A549 treated with AZD9567 at 1 μM for 4 hours (cell line): ENCODE results near the gene PCDHB15. TPM values are rescaled to one million over a fixed set of nuclear protein-coding genes. Genes with fewer than 3 reads are reported as not detected.

ENCODE experiments used
- total RNA-seq: library from RNA; stranded (reverse); fragments of 200-300 nt; extraction: Qiagen RNA extraction; gene quantifications from 5 replicates; pipeline ENCODE4 v1.2.3, GENCODE V29; 2022; ENCODE audit not compliant: insufficient read depth

PCDHB15 gene
- 0.02 to 0.09 TPM (median 0.07 TPM) in 4 of 5 replicates, not detected in the other for total RNA-seq

DNA sequence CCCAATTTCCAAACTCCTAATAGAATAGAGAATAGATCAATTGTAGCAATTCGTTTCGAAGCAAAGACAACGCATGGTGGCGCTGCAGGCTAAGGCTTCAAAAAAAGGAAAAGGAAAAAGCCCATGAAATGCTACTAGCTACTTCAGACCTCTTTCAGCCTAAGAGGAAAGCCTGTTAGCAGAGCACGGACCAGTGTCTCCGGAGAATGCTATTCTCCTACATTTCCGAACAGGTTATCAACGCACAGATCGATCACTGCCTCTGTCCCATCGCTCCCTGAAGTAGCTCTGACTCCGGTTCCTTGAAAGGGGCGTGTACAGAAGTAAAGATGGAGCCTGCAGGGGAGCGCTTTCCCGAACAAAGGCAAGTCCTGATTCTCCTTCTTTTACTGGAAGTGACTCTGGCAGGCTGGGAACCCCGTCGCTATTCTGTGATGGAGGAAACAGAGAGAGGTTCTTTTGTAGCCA is at the start of gene PCDHB15:
Gene PCDHB15 (plus strand): TSS at position 146 of the 468 bp plus-strand sequence. CDS start 184 bp downstream, at position 330.

DNA sequence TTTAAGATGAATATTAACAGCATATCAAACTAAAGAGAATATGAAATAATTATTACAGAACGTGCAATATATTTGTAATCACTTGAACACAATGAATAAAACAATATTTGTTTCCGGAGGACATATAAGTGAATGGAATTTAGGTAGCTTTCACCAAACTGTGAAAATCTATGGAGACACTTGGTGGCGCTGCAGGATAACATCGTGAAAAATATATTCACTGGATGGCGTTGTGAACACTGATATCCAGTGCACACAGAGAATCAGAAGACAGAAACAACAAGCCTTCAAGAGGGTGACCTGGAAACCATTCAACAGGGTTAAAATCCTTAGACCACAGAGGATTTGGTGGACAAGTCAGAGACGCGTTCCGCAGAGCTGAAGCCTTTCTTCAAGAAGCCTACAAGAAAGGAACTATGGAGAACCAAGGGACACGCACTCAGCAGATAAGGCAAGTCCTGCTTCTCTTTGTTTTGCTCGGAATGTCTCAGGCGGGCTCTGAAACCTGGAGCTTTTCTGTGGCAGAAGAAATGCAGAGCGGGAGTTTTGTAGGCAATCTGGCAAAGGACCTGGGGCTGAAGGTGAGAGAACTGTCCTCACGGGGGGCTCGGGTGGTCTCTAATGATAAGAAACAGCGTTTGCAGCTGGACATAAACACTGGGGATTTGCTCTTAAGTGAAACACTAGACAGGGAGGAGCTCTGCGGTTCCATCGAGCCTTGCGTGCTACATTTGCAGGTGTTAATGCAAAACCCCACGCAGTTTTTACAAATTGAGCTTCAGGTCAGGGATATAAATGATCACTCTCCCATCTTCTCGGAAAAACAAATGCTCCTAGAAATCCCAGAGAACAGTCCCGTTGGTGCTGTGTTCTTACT is 45.6 kb upstream of the PCDHB15 start, which contains the start of gene PCDHB11:
Gene PCDHB11 (plus strand): TSS at position 269 of the 877 bp plus-strand sequence. CDS start 148 bp downstream, at position 417.

DNA sequence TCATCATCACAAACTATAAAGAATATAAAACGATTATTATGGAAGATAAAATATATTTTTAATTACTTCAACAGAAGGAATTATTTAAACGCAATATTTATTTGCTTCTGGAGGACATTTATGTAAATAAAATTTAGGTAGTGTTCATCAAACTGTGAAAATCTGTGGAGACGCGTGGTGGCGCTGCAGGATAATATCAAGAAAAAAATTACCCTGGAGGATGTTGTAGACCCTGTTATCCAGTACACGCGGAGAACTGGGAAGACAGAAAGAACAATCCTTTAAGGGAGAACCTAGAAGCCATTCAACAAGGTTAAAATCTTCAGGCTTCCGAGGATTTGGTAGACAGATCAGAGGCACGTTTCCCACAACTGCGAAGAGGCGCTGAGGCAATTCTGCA is 36.7 kb upstream of the PCDHB15 start, which contains the start of gene PCDHB12:
Gene PCDHB12 (plus strand): TSS at position 242 of the 400 bp plus-strand sequence. CDS start 189 bp downstream, outside the sequence.

DNA sequence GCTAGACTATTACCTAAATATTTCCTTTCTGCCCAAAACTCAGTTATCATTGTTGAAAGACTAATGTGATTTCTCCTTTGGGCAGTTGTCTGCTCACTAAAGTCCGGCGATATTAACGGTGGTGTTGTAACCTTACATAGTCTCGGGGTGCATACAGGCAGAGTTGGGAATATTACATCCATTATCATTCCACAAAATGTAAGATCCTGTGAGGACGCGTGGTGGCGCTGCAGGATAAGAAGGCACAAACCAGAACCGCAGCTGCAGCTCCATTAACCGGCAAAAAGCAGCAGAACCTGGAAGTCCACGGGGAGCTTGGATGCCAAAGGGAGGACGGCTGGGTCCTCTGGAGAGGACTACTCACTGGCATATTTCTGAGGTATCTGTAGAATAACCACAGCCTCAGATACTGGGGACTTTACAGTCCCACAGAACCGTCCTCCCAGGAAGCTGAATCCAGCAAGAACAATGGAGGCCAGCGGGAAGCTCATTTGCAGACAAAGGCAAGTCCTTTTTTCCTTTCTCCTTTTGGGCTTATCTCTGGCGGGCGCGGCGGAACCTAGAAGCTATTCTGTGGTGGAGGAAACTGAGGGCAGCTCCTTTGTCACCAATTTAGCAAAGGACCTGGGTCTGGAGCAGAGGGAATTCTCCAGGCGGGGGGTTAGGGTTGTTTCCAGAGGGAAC is 31.4 kb upstream of the PCDHB15 start, which contains the start of gene PCDHB13:
Gene PCDHB13 (plus strand): TSS at position 264 of the 684 bp plus-strand sequence. CDS start 205 bp downstream, at position 469.

DNA sequence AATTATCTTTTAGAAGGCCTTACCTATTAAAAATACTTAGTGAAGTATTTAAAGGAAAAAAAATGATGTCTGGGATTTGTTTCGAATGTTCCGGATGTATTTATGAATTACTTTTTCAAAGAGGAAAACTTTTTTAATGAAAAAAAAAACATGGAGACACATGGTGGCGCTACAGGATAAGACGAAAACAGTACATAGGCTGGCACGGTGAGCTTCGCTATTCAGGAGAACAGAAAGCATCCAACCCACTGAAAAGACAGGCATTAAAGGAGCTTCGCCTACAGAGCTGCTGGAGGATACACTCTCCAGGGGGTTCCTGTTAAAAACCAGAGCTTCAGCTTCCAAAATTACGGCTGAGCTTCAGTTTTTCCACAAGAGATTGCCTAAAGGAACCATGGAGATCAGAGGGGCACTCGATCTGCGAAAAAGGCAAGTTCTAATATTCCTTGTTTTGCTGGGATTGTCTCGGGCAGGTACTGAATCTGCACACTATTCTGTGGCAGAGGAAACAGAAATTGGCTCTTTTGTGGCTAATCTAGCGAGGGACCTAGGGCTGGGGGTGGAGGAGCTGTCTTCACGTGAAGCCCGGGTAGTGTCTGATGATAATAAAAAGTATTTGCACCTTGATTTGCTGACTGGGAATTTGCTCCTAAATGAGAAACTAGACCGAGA is 21.9 kb upstream of the PCDHB15 start, which contains the start of gene PCDHB14:
Gene PCDHB14 (plus strand): TSS at position 232 of the 672 bp plus-strand sequence. CDS start 163 bp downstream, at position 395.

Other genes with a start within 250 kb of the PCDHB15 start
- gene PCDHB1, start 194.0 kb upstream of the PCDHB15 start, total RNA-seq: not detected in 5 replicates
- gene PCDHB2, start 150.8 kb upstream of the PCDHB15 start, total RNA-seq: 0.77 to 3.1 TPM (median 3.1 TPM) in 5 replicates
- 0.02 to 0.05 TPM (median 0.03 TPM) in 3 of 5 replicates, not detected in the others for gene PCDHB3, start 144.9 kb upstream of the PCDHB15 start, total RNA-seq
- 0.03 to 0.06 TPM (median 0.05 TPM) in 3 of 5 replicates, not detected in the others for gene PCDHB4, start 123.6 kb upstream of the PCDHB15 start, total RNA-seq
- 1.2 to 2.1 TPM (median 1.3 TPM) in 5 replicates for gene PCDHB5, start 110.2 kb upstream of the PCDHB15 start, total RNA-seq
- 0.71 to 1.3 TPM (median 0.88 TPM) in 5 replicates for gene PCDHB6, start 95.3 kb upstream of the PCDHB15 start, total RNA-seq
- 0.02 TPM in 1 of 5 replicates, not detected in the others for gene PCDHB7, start 72.8 kb upstream of the PCDHB15 start, total RNA-seq
- gene PCDHB8, start 67.6 kb upstream of the PCDHB15 start, total RNA-seq: 0.21 to 0.30 TPM (median 0.25 TPM) in 4 of 5 replicates, not detected in the other
- 0.02 to 0.09 TPM (median 0.06 TPM) in 4 of 5 replicates, not detected in the other for gene PCDHB16, start 63.0 kb upstream of the PCDHB15 start, total RNA-seq
- 0.02 to 0.20 TPM (median 0.05 TPM) in 3 of 5 replicates, not detected in the others for gene PCDHB9, start 58.2 kb upstream of the PCDHB15 start, total RNA-seq
- 0.04 to 0.05 TPM in 2 of 5 replicates, not detected in the others for gene PCDHB10, start 53.0 kb upstream of the PCDHB15 start, total RNA-seq
- gene PCDHB11, start 45.8 kb upstream of the PCDHB15 start, total RNA-seq: 0.02 to 0.06 TPM (median 0.05 TPM) in 4 of 5 replicates, not detected in the other
- gene PCDHB12, start 36.7 kb upstream of the PCDHB15 start, total RNA-seq: 0.06 TPM in 1 of 5 replicates, not detected in the others
- 0.05 to 0.06 TPM (median 0.06 TPM) in 4 of 5 replicates, not detected in the other for gene PCDHB13, start 31.5 kb upstream of the PCDHB15 start, total RNA-seq
- gene PCDHB14, start 22.1 kb upstream of the PCDHB15 start, total RNA-seq: 0.06 to 0.11 TPM (median 0.06 TPM) in 4 of 5 replicates, not detected in the other
- not detected in 5 replicates for gene SLC25A2, start 58.7 kb downstream of the PCDHB15 start, total RNA-seq
- gene TAF7, start 75.4 kb downstream of the PCDHB15 start, total RNA-seq: 60.6 to 75.9 TPM (median 73.6 TPM) in 5 replicates
- 0.22 to 0.39 TPM (median 0.28 TPM) in 4 of 5 replicates, not detected in the other for gene PCDHGA1, start 85.1 kb downstream of the PCDHB15 start, total RNA-seq
- gene PCDHGA2, start 93.4 kb downstream of the PCDHB15 start, total RNA-seq: 0.42 to 1.1 TPM (median 0.53 TPM) in 5 replicates
- 0.02 TPM in 2 of 5 replicates, not detected in the others for gene PCDHGA3, start 98.4 kb downstream of the PCDHB15 start, total RNA-seq
- 1.2 to 1.7 TPM (median 1.5 TPM) in 4 of 5 replicates, not detected in the other for gene PCDHGB1, start 104.7 kb downstream of the PCDHB15 start, total RNA-seq
- gene PCDHGA4, start 109.6 kb downstream of the PCDHB15 start, total RNA-seq: 0.08 to 0.17 TPM (median 0.13 TPM) in 4 of 5 replicates, not detected in the other
- 0.07 to 0.13 TPM (median 0.08 TPM) in 4 of 5 replicates, not detected in the other for gene PCDHGB2, start 114.6 kb downstream of the PCDHB15 start, total RNA-seq
- gene PCDHGA5, start 118.8 kb downstream of the PCDHB15 start, total RNA-seq: 0.09 to 0.87 TPM (median 0.14 TPM) in 5 replicates
- gene PCDHGB3, start 124.8 kb downstream of the PCDHB15 start, total RNA-seq: 0.14 to 0.80 TPM (median 0.26 TPM) in 5 replicates
- 0.14 to 0.20 TPM (median 0.18 TPM) in 4 of 5 replicates, not detected in the other for gene PCDHGA6, start 128.5 kb downstream of the PCDHB15 start, total RNA-seq
- gene PCDHGA7, start 137.3 kb downstream of the PCDHB15 start, total RNA-seq: 0.44 to 0.91 TPM (median 0.79 TPM) in 5 replicates
- 0.66 to 0.88 TPM (median 0.85 TPM) in 5 replicates for gene PCDHGB4, start 142.3 kb downstream of the PCDHB15 start, total RNA-seq
- 0.02 to 0.05 TPM (median 0.04 TPM) in 4 of 5 replicates, not detected in the other for gene PCDHGA8, start 147.2 kb downstream of the PCDHB15 start, total RNA-seq
- 1.9 to 2.9 TPM (median 2.4 TPM) in 5 replicates for gene PCDHGB5, start 152.6 kb downstream of the PCDHB15 start, total RNA-seq
- 0.02 to 0.07 TPM (median 0.04 TPM) in 4 of 5 replicates, not detected in the other for gene PCDHGA9, start 157.4 kb downstream of the PCDHB15 start, total RNA-seq
- 0.05 to 0.11 TPM (median 0.09 TPM) in 4 of 5 replicates, not detected in the other for gene PCDHGB6, start 162.6 kb downstream of the PCDHB15 start, total RNA-seq
- 0.05 TPM in 1 of 5 replicates, not detected in the others for gene PCDHGA10, start 167.6 kb downstream of the PCDHB15 start, total RNA-seq
- gene PCDHGB7, start 172.3 kb downstream of the PCDHB15 start, total RNA-seq: 0.05 to 0.70 TPM (median 0.06 TPM) in 5 replicates
- 0.01 to 0.03 TPM (median 0.02 TPM) in 3 of 5 replicates, not detected in the others for gene PCDHGA11, start 175.7 kb downstream of the PCDHB15 start, total RNA-seq
- 0.01 to 0.02 TPM (median 0.02 TPM) in 3 of 5 replicates, not detected in the others for gene PCDHGA12, start 185.1 kb downstream of the PCDHB15 start, total RNA-seq
- gene PCDHGC3, start 230.6 kb downstream of the PCDHB15 start, total RNA-seq: 4.8 to 6.7 TPM (median 5.3 TPM) in 5 replicates
- 0.03 to 0.06 TPM in 2 of 5 replicates, not detected in the others for gene PCDHGC4, start 239.6 kb downstream of the PCDHB15 start, total RNA-seq
- 0.01 TPM in 2 of 5 replicates, not detected in the others for gene PCDHGC5, start 243.7 kb downstream of the PCDHB15 start, total RNA-seq